GM18508 (cell line): ENCODE data around the gene PAX9.

Experiments
- ATAC-seq: cut with Tn5 transposase; IDR thresholded peaks from one replicate; pipeline ENCODE4 v1.9.1; 2021; ENCODE audit warnings: moderate number of reproducible peaks; ENCODE audit not compliant: insufficient read depth, unreplicated experiment

Gene PAX9

DNA sequence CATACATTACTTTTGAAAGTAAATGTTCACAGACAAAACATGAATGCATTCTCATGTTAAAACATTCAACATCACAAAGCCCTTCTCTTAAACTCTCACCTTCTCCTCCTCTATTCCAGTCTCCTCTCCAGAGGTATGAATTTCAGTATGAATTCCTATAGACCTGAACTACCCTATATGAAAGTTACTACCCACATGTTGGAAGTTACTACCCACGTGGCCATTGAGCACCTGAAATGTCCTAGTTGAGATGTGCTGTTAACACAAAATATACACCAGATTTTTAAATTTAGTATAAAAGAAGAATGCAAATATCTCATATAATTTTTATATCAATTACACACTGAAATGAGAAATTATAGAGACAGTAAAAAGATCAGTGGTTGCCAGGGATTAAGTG is 60.2 kb downstream of the PAX9 start:
- no peak for ATAC-seq

DNA sequence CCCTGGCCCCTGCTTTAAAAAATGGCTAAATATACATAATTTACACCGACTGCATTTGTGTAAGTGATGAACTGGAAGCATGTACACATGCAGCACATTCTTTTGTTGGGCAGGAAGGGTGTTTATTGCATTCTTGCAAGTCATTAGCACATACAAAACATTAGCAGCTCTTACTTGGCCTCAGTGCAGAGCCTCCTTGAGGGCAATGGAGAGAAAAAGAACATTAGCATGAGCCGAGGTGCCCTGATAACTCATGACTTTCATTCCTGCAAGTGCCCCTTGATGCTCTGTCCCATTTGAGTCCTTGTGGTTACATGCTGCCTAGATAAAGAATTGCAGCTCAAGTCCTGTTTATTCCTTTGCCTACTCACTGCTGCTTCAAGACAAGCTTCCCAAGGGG is 61.9 kb downstream of the PAX9 start:
- ATAC-seq = no peak

DNA sequence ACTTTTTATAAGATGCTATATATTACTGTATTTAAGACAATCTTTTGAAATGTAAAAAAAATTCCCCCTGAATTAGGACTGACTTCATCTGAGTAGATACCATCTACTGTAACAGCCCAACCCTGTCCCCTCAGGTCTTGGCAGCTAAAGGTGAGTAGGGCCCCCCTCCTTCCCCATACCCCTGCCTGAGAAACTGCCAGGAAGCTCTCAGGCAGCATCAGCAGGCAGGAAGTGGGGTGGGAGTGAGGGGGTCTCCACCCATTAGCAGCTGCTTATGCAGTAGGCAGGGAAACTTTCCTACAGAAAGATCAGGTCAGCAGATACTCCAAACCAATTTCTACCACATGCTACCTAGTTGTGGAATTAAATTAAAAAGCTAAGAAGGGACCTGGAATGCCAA is 62.5 kb downstream of the PAX9 start:
- ATAC-seq = no peak

DNA sequence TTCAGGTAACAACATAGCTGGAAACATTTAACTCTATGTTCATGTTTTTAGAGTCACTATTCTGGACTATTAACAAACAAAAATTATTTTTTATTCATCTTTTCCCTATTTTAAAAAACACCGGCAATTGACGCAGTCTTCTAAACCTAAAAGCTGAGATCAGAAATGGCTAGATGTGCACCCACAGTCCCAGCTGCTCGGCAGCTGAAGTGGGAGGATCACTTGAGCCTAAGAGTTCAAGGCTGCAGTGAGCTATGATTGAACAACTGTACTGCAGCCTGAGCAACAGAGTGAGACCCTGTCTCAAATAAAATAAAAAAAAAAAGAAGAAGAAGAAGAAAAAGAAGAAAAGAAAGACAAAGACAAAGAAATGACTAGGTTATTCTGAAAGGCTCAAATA is 64.5 kb downstream of the PAX9 start:
- ATAC-seq = no peak
